HG02763 (cell line): ENCODE measurements around the gene ADSL.

Experiments used
- ATAC-seq: cut with Tn5 transposase; IDR thresholded peaks from one replicate; pipeline ENCODE4 v1.9.1; 2021; ENCODE audit warnings: mild to moderate bottlenecking, moderate library complexity; ENCODE audit not compliant: unreplicated experiment

The ADSL gene

DNA sequence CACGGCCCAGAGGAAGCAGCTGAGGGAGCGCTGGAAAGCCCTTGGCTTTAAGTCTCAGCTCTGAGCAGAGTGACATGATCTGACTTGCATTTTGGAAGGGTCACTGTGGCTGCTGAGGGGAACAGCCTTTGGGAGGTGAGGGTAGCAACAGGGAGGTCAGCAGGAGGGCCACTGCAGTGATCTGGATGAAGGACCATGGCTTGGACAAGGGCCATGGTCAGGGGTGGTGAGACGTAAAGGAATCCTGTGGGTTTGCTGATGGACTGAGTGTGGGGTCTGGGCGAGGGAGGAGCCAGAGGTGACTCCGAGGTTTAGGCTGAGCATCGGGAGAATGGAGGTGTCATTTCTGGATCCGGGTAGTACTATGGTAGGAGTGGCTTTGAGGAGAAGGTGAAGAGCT is 57.4 kb downstream of the ADSL start:
- ATAC-seq: no peak

- no peak for ATAC-seq
Observed at GRCh38 chr22:40404251-40405177, 58.2 kb downstream of the ADSL start.

- no peak for ATAC-seq
Observed at GRCh38 chr22:40405178-40406062, 59.1 kb downstream of the ADSL start.

GRCh38 chr22:40406063-40406890 is 60.0 kb downstream of the ADSL start:
- no peak for ATAC-seq

DNA sequence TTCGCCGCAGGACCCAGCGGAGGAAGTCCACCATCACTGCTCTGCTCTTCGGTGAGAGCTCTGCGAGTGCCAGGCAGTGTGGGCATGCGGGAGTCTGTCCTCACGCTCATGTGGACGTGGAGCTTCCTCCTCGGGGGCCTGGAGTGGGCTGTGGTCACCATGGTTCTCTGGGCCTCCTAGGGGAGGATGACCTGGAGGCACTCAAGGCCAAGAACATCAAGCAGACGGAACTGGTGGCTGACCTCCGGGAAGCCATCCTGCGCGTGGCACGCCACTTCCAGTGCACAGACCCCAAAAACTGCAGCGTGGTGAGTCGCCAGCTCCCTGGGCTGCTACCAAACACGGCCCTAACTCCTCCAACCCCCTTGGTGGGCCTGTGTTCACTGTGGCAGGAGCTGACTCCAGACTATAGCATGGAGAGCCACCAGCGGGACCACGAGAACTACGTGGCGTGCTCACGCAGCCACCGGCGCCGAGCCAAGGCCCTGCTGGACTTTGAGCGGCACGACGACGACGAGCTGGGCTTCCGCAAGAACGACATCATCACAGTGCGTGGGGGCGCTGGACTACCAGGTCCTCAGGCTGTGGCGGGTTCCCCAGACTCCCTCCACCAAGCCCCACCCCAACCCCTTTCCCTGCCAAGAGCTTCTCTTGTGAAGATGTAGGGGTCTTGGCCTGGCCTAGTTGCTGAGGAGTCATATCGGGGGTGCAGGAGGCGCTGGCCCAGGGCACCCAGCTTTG is 60.9 kb downstream of the ADSL start:
- ATAC-seq: no peak

- no peak for ATAC-seq
Observed at GRCh38 chr22:40407831-40408717, 61.8 kb downstream of the ADSL start.

- no peak for ATAC-seq
Observed at GRCh38 chr22:40408718-40409612, 62.7 kb downstream of the ADSL start.

GRCh38 chr22:40409613-40410113 is 63.4 kb downstream of the ADSL start:
- ATAC-seq: no peak

- no peak for ATAC-seq
Observed at GRCh38 chr22:40410272-40410671, 64.0 kb downstream of the ADSL start.

DNA sequence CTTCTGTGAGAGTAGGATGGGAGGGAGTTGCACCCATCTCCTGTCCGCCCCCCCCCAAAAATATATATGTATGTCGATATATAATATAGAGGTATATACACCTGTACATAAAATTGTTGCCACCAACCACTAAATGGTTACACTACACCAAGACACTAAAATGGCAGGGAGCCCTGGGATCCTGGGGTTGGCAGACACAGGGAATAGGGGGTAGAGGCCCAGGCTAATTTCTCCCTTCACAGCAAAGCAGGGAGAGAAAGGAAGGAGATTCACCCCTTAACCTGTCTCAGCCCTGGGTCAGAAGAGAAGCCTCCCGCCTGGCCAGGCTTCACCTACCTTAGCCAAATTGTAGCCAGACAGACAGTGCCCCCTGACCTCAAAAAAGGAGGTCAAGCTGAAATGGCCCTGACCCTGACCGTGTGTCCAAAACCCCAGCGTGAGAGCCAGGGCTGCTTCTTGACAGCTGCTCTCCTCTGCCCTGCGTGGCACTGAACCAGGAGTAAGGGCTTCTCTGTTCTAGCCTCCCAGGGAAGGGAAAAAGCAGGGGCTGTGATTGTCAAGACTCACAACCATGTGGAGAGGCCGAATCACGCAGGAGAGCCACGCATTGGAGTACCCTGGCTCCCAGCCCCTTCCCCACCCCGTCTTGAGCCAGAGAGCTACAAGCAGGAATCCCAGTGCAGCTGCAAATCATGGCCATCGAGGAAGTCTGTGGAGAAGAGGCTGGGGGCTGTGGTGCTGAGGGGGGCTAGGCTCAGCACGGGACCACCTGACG is 64.6 kb downstream of the ADSL start:
- ATAC-seq: no peak

GRCh38 chr22:40411506-40411861 is 65.2 kb downstream of the ADSL start:
- no peak for ATAC-seq

- ATAC-seq: no peak
Observed at GRCh38 chr22:40412441-40412840, 66.1 kb downstream of the ADSL start.

DNA sequence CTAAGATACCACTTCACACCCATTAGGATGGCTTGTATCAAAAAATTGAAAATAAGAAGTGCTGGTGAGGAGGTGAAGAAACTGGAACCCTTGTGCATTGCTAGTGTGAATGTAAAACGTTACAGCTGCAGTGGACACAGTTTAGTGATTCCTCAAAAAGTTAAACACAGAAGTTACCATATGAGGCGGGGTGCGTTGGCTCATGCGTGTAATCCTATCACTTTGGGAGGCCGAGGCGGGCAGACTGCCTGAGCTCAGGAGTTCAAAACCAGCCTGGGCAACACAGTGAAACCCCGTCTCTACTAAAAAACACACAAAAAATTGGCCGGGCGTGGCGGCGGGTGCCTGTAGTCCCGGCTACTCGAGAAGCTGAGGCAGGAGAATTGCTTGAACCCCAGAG is 67.6 kb downstream of the ADSL start:
- ATAC-seq: no peak

- ATAC-seq: no peak
Observed at GRCh38 chr22:40414311-40414710, 68.0 kb downstream of the ADSL start.

GRCh38 chr22:40414838-40415505 is 68.7 kb downstream of the ADSL start:
- ATAC-seq: no peak

DNA sequence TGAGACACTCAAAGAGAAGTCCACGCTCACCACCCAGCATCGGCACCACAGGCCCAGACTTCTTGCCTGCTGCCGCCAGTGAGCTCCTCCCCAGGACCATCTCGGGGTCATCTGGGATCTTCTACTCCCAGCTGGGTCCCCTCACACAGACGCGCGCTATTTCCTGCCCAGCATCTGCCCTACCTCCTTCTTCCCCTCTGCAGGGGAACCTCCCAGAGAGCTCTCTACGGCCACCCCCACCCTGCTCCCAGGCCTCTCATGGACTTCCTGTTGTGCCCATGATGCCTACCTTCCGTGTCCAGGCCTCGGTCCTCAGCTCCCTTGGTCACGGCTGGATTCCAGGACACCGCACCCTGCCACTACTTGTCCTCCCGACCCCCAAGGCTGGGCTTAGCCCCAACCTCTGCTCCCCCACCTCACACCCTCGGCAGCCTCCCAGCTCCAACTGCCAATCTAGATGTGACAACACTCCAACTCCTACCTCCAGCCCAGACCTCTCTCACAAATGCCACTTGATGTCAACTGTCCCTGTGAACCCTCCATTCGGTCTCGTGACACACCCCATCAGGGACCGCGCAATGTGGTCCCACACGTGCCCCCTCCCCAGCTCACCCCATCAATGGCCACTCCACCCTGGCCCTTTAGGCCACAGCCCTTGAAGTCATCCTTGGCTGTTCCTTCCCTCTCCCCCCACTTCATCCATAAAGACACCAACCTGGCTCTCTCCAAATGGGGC is 69.4 kb downstream of the ADSL start:
- ATAC-seq: no peak
